ENCODE results near the gene MYBBP1A. TPM values are rescaled to one million over a fixed set of nuclear protein-coding genes. Genes with fewer than 3 reads are reported as not detected.

The MYBBP1A gene
- polyA plus RNA-seq, 1 donor = 46.0 TPM

GRCh38 chr17:4559139-4559791 lies 4.1 kb upstream of the MYBBP1A start:
- Histone ChIP-seq H3K36me3 (ENCODE audit: control insufficient read depth, insufficient read depth, low read length) (no peaks in the 10 kb centered on the region), H3K27me3 (ENCODE audit: control insufficient read depth, insufficient read depth, low read length) (no peaks in the 10 kb centered on the region), H3K4me3 (ENCODE audit: low read length) (no peak overlapping the region), H3K27ac (ENCODE audit: low read length) (no peak overlapping the region), H3K4me1 (ENCODE audit: control insufficient read depth, insufficient read depth, low read length) (peaks cover 42% of the 10 kb centered on the region), H3K9me3 (ENCODE audit: control insufficient read depth, low read depth, low read length) (no peaks in the 10 kb centered on the region)
- WGBS (ENCODE audit: insufficient coverage, low lambda C conversion rate) = no CpG with 5 or more reads among the region's 17 CpGs
- no peak for DNase-seq

GRCh38 chr17:4558347-4558971 lies 3.3 kb upstream of the MYBBP1A start:
- H3K4me3 ChIP-seq (ENCODE audit: low read length) = no peak overlapping the region
- peaks cover 46% of the 10 kb centered on the region for H3K4me1 ChIP-seq (ENCODE audit: control insufficient read depth, insufficient read depth, low read length)
- peaks cover 2% of the 10 kb centered on the region for H3K36me3 ChIP-seq (ENCODE audit: control insufficient read depth, insufficient read depth, low read length)
- DNase-seq = no peak
- no peak overlapping the region for H3K27ac ChIP-seq (ENCODE audit: low read length)
- H3K27me3 ChIP-seq (ENCODE audit: control insufficient read depth, insufficient read depth, low read length) = no peaks in the 10 kb centered on the region
- H3K9me3 ChIP-seq (ENCODE audit: control insufficient read depth, low read depth, low read length) = no peaks in the 10 kb centered on the region
- WGBS (ENCODE audit: insufficient coverage, low lambda C conversion rate) = no CpG with 5 or more reads among the region's 24 CpGs

- H3K27me3 ChIP-seq (ENCODE audit: control insufficient read depth, insufficient read depth, low read length) = no peaks in the 10 kb centered on the region
- H3K4me3 ChIP-seq (ENCODE audit: low read length) = no peak overlapping the region
- no peak overlapping the region for H3K27ac ChIP-seq (ENCODE audit: low read length)
- peaks cover 7% of the 10 kb centered on the region for H3K36me3 ChIP-seq (ENCODE audit: control insufficient read depth, insufficient read depth, low read length)
- WGBS (ENCODE audit: insufficient coverage, low lambda C conversion rate) = no CpG with 5 or more reads among the region's 6 CpGs
- DNase-seq = no peak
- H3K4me1 ChIP-seq (ENCODE audit: control insufficient read depth, insufficient read depth, low read length) = peaks cover 44% of the 10 kb centered on the region
- no peaks in the 10 kb centered on the region for H3K9me3 ChIP-seq (ENCODE audit: control insufficient read depth, low read depth, low read length)
These were observed 2.6 kb upstream of the MYBBP1A start for GRCh38 chr17:4557626-4558346.

- H3K27me3 ChIP-seq (ENCODE audit: control insufficient read depth, insufficient read depth, low read length) = no peaks in the 10 kb centered on the region
- H3K36me3 ChIP-seq (ENCODE audit: control insufficient read depth, insufficient read depth, low read length) = peaks cover 14% of the 10 kb centered on the region
- WGBS (ENCODE audit: insufficient coverage, low lambda C conversion rate) = 83% methylated on average over 1 of the region's 4 CpGs
- peaks cover 37% of the 10 kb centered on the region for H3K4me1 ChIP-seq (ENCODE audit: control insufficient read depth, insufficient read depth, low read length)
- no peak for DNase-seq
- H3K4me3 ChIP-seq (ENCODE audit: low read length) = no peak overlapping the region
- H3K9me3 ChIP-seq (ENCODE audit: control insufficient read depth, low read depth, low read length) = no peaks in the 10 kb centered on the region
- no peak overlapping the region for H3K27ac ChIP-seq (ENCODE audit: low read length)
These were observed 1.8 kb upstream of the MYBBP1A start for GRCh38 chr17:4556996-4557395.

- Histone ChIP-seq H3K27me3 (ENCODE audit: control insufficient read depth, insufficient read depth, low read length) (no peaks in the 10 kb centered on the region), H3K4me1 (ENCODE audit: control insufficient read depth, insufficient read depth, low read length) (peaks cover 30% of the 10 kb centered on the region), H3K9me3 (ENCODE audit: control insufficient read depth, low read depth, low read length) (no peaks in the 10 kb centered on the region), H3K27ac (ENCODE audit: low read length) (peak overlapping the region; percentile 58), H3K4me3 (ENCODE audit: low read length) (peak overlapping the region; percentile 76), H3K36me3 (ENCODE audit: control insufficient read depth, insufficient read depth, low read length) (peaks cover 21% of the 10 kb centered on the region)
- WGBS (ENCODE audit: insufficient coverage, low lambda C conversion rate) = 50% methylated on average over 3 of the region's 17 CpGs
- no peak for DNase-seq
These were observed 932 bp upstream of the MYBBP1A start for GRCh38 chr17:4555873-4556759.

- no CpG with 5 or more reads among the region's 18 CpGs for WGBS (ENCODE audit: insufficient coverage, low lambda C conversion rate)
- no peak overlapping the region for H3K27ac ChIP-seq (ENCODE audit: low read length)
These were observed 665 bp downstream of the MYBBP1A start for GRCh38 chr17:4554441-4554996.

GRCh38 chr17:4553669-4554068 lies 1.5 kb downstream of the MYBBP1A start:
- peak overlapping the region; percentile 76 for H3K4me3 ChIP-seq (ENCODE audit: low read length)
- WGBS (ENCODE audit: insufficient coverage, low lambda C conversion rate) = no CpG with 5 or more reads among the region's 9 CpGs
- peaks cover 45% of the 10 kb centered on the region for H3K36me3 ChIP-seq (ENCODE audit: control insufficient read depth, insufficient read depth, low read length)

More at GRCh38 chr17:4554441-4554996, 665 bp downstream of the MYBBP1A start:
- Histone ChIP-seq H3K36me3 (ENCODE audit: control insufficient read depth, insufficient read depth, low read length) (peaks cover 37% of the 10 kb centered on the region), H3K27me3 (ENCODE audit: control insufficient read depth, insufficient read depth, low read length) (no peaks in the 10 kb centered on the region), H3K9me3 (ENCODE audit: control insufficient read depth, low read depth, low read length) (no peaks in the 10 kb centered on the region), H3K4me3 (ENCODE audit: low read length) (peak overlapping the region; percentile 76), H3K4me1 (ENCODE audit: control insufficient read depth, insufficient read depth, low read length) (peaks cover 14% of the 10 kb centered on the region)
- no peak for DNase-seq

GRCh38 chr17:4551796-4552525 lies 3.2 kb downstream of the MYBBP1A start:
- DNase-seq = no peak
- Histone ChIP-seq H3K27ac (ENCODE audit: low read length) (no peak overlapping the region), H3K27me3 (ENCODE audit: control insufficient read depth, insufficient read depth, low read length) (no peaks in the 10 kb centered on the region), H3K4me3 (ENCODE audit: low read length) (no peak overlapping the region), H3K4me1 (ENCODE audit: control insufficient read depth, insufficient read depth, low read length) (peaks cover 9% of the 10 kb centered on the region), H3K36me3 (ENCODE audit: control insufficient read depth, insufficient read depth, low read length) (peaks cover 62% of the 10 kb centered on the region), H3K9me3 (ENCODE audit: control insufficient read depth, low read depth, low read length) (no peaks in the 10 kb centered on the region)
- WGBS (ENCODE audit: insufficient coverage, low lambda C conversion rate) = no CpG with 5 or more reads among the region's 27 CpGs

More at GRCh38 chr17:4553669-4554068, 1.5 kb downstream of the MYBBP1A start:
- Histone ChIP-seq H3K27me3 (ENCODE audit: control insufficient read depth, insufficient read depth, low read length) (no peaks in the 10 kb centered on the region), H3K27ac (ENCODE audit: low read length) (no peak overlapping the region), H3K9me3 (ENCODE audit: control insufficient read depth, low read depth, low read length) (no peaks in the 10 kb centered on the region), H3K4me1 (ENCODE audit: control insufficient read depth, insufficient read depth, low read length) (peaks cover 9% of the 10 kb centered on the region)
- no peak for DNase-seq

- Histone ChIP-seq H3K36me3 (ENCODE audit: control insufficient read depth, insufficient read depth, low read length) (peaks cover 70% of the 10 kb centered on the region), H3K27me3 (ENCODE audit: control insufficient read depth, insufficient read depth, low read length) (no peaks in the 10 kb centered on the region), H3K4me3 (ENCODE audit: low read length) (no peak overlapping the region), H3K4me1 (ENCODE audit: control insufficient read depth, insufficient read depth, low read length) (peaks cover 9% of the 10 kb centered on the region), H3K9me3 (ENCODE audit: control insufficient read depth, low read depth, low read length) (no peaks in the 10 kb centered on the region), H3K27ac (ENCODE audit: low read length) (no peak overlapping the region)
- no CpG with 5 or more reads among the region's 8 CpGs for WGBS (ENCODE audit: insufficient coverage, low lambda C conversion rate)
- no peak for DNase-seq
These were observed 4.0 kb downstream of the MYBBP1A start for GRCh38 chr17:4551141-4551540.
